SK-N-DZ (cell line): ENCODE results near the gene SREBF2.

Experiments used
- DNase-seq: peaks from one replicate; pipeline ENCODE4 v3.0.0-alpha.2; 2015; ENCODE audit warnings: low spot score

Gene SREBF2

GRCh38 chr22:41876675-41877074, 43.8 kb downstream of the SREBF2 start:
- no peak for DNase-seq

- no peak for DNase-seq
Observed at GRCh38 chr22:41880653-41881052, 47.7 kb downstream of the SREBF2 start.

- DNase-seq, result no peak
Observed at GRCh38 chr22:41883400-41883799, 50.5 kb downstream of the SREBF2 start.

- DNase-seq, result no peak
Observed at GRCh38 chr22:41885116-41885515, 52.2 kb downstream of the SREBF2 start.

GRCh38 chr22:41885516-41885915, 52.6 kb downstream of the SREBF2 start:
- DNase-seq, result no peak

- no peak for DNase-seq
Observed at GRCh38 chr22:41888627-41889200, 55.8 kb downstream of the SREBF2 start.

- DNase-seq, result no peak
Observed at GRCh38 chr22:41891407-41891806, 58.5 kb downstream of the SREBF2 start.

GRCh38 chr22:41892721-41893120, 59.8 kb downstream of the SREBF2 start:
- no peak for DNase-seq

GRCh38 chr22:41893591-41894375, 60.9 kb downstream of the SREBF2 start:
- no peak for DNase-seq

- DNase-seq, result no peak
Observed at GRCh38 chr22:41898645-41899044, 65.7 kb downstream of the SREBF2 start.

- DNase-seq, result no peak
Observed at GRCh38 chr22:41899110-41899509, 66.2 kb downstream of the SREBF2 start.

GRCh38 chr22:41899992-41900651, 67.2 kb downstream of the SREBF2 start:
- no peak for DNase-seq

- DNase-seq, result no peak
Observed at GRCh38 chr22:41900652-41901312, 67.9 kb downstream of the SREBF2 start.

GRCh38 chr22:41902016-41902415, 69.1 kb downstream of the SREBF2 start:
- DNase-seq, result no peak

GRCh38 chr22:41902932-41903421, 70.1 kb downstream of the SREBF2 start:
- no peak for DNase-seq

- DNase-seq, result no peak
Observed at GRCh38 chr22:41904450-41905410, 71.8 kb downstream of the SREBF2 start.

GRCh38 chr22:41905411-41906202, 72.7 kb downstream of the SREBF2 start:
- DNase-seq, result no peak

- DNase-seq, result no peak
Observed at GRCh38 chr22:41906822-41907221, 73.9 kb downstream of the SREBF2 start.

GRCh38 chr22:41907436-41908401, 74.8 kb downstream of the SREBF2 start:
- DNase-seq, result no peak
